ENCODE measurements around the gene MRAS.
"Not testable (repeated sequence)": the region's sequence is repeated elsewhere in the genome, so short reads cannot be mapped to it uniquely, and the experiment has no call there.

- not testable (repeated sequence) for TF ChIP-seq CTCF (tag by site-specific recombination; IDR thresholded peaks at IDR 0.05); SETDB1 (IDR thresholded peaks at IDR 0.05; ENCODE audit: insufficient read length, low read length); ZBTB11 (tag by site-specific recombination; conservative IDR thresholded peaks at IDR 0.05; ENCODE audit: low read depth); ZBTB49 (tag by site-specific recombination; IDR thresholded peaks at IDR 0.05; ENCODE audit: low read depth); TCF7L2 (IDR thresholded peaks at IDR 0.05; ENCODE audit: borderline replicate concordance, low read depth, low read length); ZNF24 (tag by site-specific recombination; IDR thresholded peaks at IDR 0.05); ZNF398 (tag by site-specific recombination; IDR thresholded peaks at IDR 0.05); ZNF292 (tag by site-specific recombination; IDR thresholded peaks at IDR 0.05; ENCODE audit: borderline replicate concordance, low read depth); YY1 (tag by site-specific recombination; IDR thresholded peaks at IDR 0.05); ZNF785 (tag by site-specific recombination; IDR thresholded peaks at IDR 0.05)
These were observed 105.6 kb downstream of the MRAS start for GRCh38 chr3:138453940-138454339.

Measured in HEK293 (cell line).